Liver (tissue), 9 donors: ENCODE results near the gene CCDC51. TPM values are rescaled to one million over a fixed set of nuclear protein-coding genes. Genes with fewer than 3 reads are reported as not detected.

ENCODE experiments used
- DNase-seq: peaks from one replicate; pipeline ENCODE4 v3.0.0-alpha.2; 2017; ENCODE audit warnings: low spot score
- H3K27ac ChIP-seq, 2 donors: one replicate each; pipeline ENCODE4 v1.7.0; 2013; ENCODE audit warnings: inconsistent platforms in 2 of 2, low read length in 2 of 2, control low read depth in 1 of 2, low read depth in 1 of 2, mild to moderate bottlenecking in 1 of 2
- H3K27me3 ChIP-seq, 4 donors: one replicate each; pipeline versions ENCODE4 v1.6.1 to v1.7.0; 2013; ENCODE audit warnings: low read length in 3 of 4, inconsistent platforms in 1 of 4, mild to moderate bottlenecking in 1 of 4, moderate library complexity in 1 of 4; ENCODE audit not compliant: control insufficient read depth in 4 of 4, insufficient read depth in 4 of 4
- H3K36me3 ChIP-seq, 4 donors: one replicate each; pipeline versions ENCODE4 v1.6.1 to v1.7.0; 2013; ENCODE audit warnings: low read length in 3 of 4, mild to moderate bottlenecking in 3 of 4, low read depth in 1 of 4, moderate library complexity in 1 of 4; ENCODE audit not compliant: control insufficient read depth in 4 of 4, insufficient read depth in 3 of 4
- H3K4me1 ChIP-seq, 4 donors: one replicate each; pipeline versions ENCODE4 v1.6.1 to v1.7.0; 2013; ENCODE audit warnings: low read length in 3 of 4, mild to moderate bottlenecking in 3 of 4, moderate library complexity in 1 of 4; ENCODE audit not compliant: control insufficient read depth in 4 of 4, insufficient read depth in 4 of 4
- H3K4me3 ChIP-seq, 3 donors: one replicate each; pipeline versions ENCODE4 v1.6.1 to v1.7.0; 2013; ENCODE audit warnings: low read length in 3 of 3, control low read depth in 1 of 3, low read depth in 1 of 3, mild to moderate bottlenecking in 1 of 3
- H3K9ac ChIP-seq, 2 donors: one replicate each; pipeline ENCODE4 v1.7.0; 2013; ENCODE audit warnings: low read length in 2 of 2, mild to moderate bottlenecking in 2 of 2, moderate library complexity in 2 of 2, control low read depth in 1 of 2, low read depth in 1 of 2
- H3K9me3 ChIP-seq, 4 donors: one replicate each; pipeline versions ENCODE4 v1.6.1 to v1.7.0; 2013; ENCODE audit warnings: low read length in 3 of 4; ENCODE audit not compliant: control insufficient read depth in 4 of 4
- ATF3 ChIP-seq: IDR thresholded peaks from 2 replicates; pipeline ENCODE4 v1.6.1; 2016; ENCODE audit warnings: antibody characterized with exemption
- CTCF ChIP-seq: fragments of 150-350 bp; IDR thresholded peaks from 2 replicates; pipeline ENCODE4 v1.5.1; 2017; ENCODE audit warnings: improper control_type of control experiment, low read depth, low read length; ENCODE audit not compliant: missing input control
- EGR1 ChIP-seq, 2 donors: IDR thresholded peaks; 2 replicates each; pipeline ENCODE4 v1.6.1; 2016 to 2018; ENCODE audit warnings: antibody characterized with exemption in 2 of 2, low read depth in 2 of 2
- FOXA1 ChIP-seq: IDR thresholded peaks from 2 replicates; pipeline ENCODE4 v1.6.1; 2016; ENCODE audit warnings: antibody characterized with exemption
- FOXA2 ChIP-seq: IDR thresholded peaks from 2 replicates; pipeline ENCODE4 v1.6.1; 2016; ENCODE audit warnings: antibody characterized with exemption
- GABPA ChIP-seq, 2 donors: IDR thresholded peaks in 1 of 2; conservative IDR thresholded peaks in 1 of 2; 2 replicates each; pipeline ENCODE4 v1.6.1; 2016; ENCODE audit warnings: antibody characterized with exemption in 2 of 2, mild to moderate bottlenecking in 1 of 2, moderate library complexity in 1 of 2
- HNF4A ChIP-seq, 2 donors: conservative IDR thresholded peaks; 2 replicates each; pipeline ENCODE4 v1.6.1; 2016; ENCODE audit warnings: antibody characterized with exemption in 2 of 2, mild to moderate bottlenecking in 2 of 2
- HNF4G ChIP-seq: IDR thresholded peaks from 2 replicates; pipeline ENCODE4 v1.6.1; 2016; ENCODE audit warnings: antibody characterized with exemption
- JUND ChIP-seq, 2 donors: IDR thresholded peaks; 2 replicates each; pipeline ENCODE4 v1.6.1; 2016; ENCODE audit warnings: antibody characterized with exemption in 2 of 2
- NR2F2 ChIP-seq: IDR thresholded peaks from 2 replicates; pipeline ENCODE4 v1.6.1; 2016; ENCODE audit warnings: antibody characterized with exemption
- RAD21 ChIP-seq, 2 donors: IDR thresholded peaks; 2 replicates each; pipeline ENCODE4 v1.6.1; 2016; ENCODE audit warnings: antibody characterized with exemption in 2 of 2, mild to moderate bottlenecking in 2 of 2
- REST ChIP-seq: IDR thresholded peaks from 2 replicates; pipeline ENCODE4 v1.6.1; 2016; ENCODE audit warnings: antibody characterized with exemption, mild to moderate bottlenecking
- RXRA ChIP-seq, 2 donors: IDR thresholded peaks; 2 replicates each; pipeline ENCODE4 v1.6.1; 2017 to 2018; ENCODE audit warnings: antibody characterized with exemption in 2 of 2, mild to moderate bottlenecking in 1 of 2
- SP1 ChIP-seq: IDR thresholded peaks from 2 replicates; pipeline ENCODE4 v1.6.1; 2018; ENCODE audit warnings: antibody characterized with exemption, mild to moderate bottlenecking
- TAF1 ChIP-seq: conservative IDR thresholded peaks from 2 replicates; pipeline ENCODE4 v1.6.1; 2016; ENCODE audit warnings: antibody characterized with exemption, mild to moderate bottlenecking
- YY1 ChIP-seq: IDR thresholded peaks from 2 replicates; pipeline ENCODE4 v1.6.1; 2016; ENCODE audit warnings: antibody characterized with exemption, mild to moderate bottlenecking
- ZBTB33 ChIP-seq: IDR thresholded peaks from 2 replicates; pipeline ENCODE4 v1.6.1; 2016; ENCODE audit warnings: antibody characterized with exemption
- WGBS: extraction: QIAGEN DNeasy Blood & Tissue Kit; methylation state at CpG from one replicate; pipeline ENCODE4 v1.1.7; 2013; 5-methylcytosine and 5-hydroxymethylcytosine counted together
- polyA plus RNA-seq, 2 donors: library from polyadenylated mRNA; stranded (reverse) in 1 of 2; unstranded in 1 of 2; fragments of 200-250 nt in 1 of 2; fragments of >200 nt in 1 of 2; fragmentation: Nextera tagmentation in 1 of 2; extraction: Ambion mirVana in 1 of 2; gene quantifications; one replicate each; pipeline versions ENCODE4 v1.2.1 to v1.2.3, GENCODE V29; 2013 to 2015
- total RNA-seq, 2 donors: library from RNA; depleted of rRNA; stranded (reverse); fragments of >200 nt; gene quantifications; one replicate each; pipeline ENCODE4 v1.2.3, GENCODE V29; 2014
- TF ChIP-seq, protein P1 (sequence below): IDR thresholded peaks from 2 replicates; pipeline ENCODE4 v1.6.1; 2016; ENCODE audit warnings: antibody characterized with exemption
- donor health status: healthy.
- donor health status: healthy.
- donor health status: healthy.
- donor health status: healthy.
- donor health status: healthy.

The CCDC51 gene
- total and polyA plus RNA-seq, 4 donors, result 7.9 to 13.7 (median 11.0) TPM

DNA sequence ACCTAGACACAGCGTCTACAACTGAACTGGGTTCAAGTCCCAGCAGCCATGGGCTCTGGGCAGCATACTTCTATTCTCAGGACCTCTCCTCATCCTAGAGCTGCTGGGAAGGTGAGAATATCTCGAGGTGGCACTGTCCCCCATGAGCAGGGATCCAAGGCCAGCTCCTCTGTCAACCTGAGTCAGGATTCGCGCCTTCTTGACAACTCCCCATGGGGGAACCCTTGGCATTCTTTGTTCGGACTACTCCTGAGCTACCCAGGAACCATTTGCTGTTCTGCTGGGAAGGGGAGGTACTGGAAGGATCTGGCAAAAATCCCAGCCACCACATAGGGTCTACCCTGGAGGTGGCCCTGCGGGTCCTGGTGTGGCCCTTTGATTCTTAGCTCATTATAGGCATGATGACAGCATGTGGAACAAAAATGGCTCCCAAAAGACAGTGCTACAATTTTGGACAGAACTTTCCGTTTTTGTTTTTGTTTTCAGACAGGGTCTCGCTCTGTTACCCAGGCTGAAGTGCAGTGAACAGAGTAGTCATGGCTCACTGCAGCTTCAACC lies 32.3 kb downstream of the CCDC51 start:
- no peak for TF ChIP-seq ATF3
- TF ChIP-seq RAD21 (IDR thresholded peaks at IDR 0.05), result no peak
- TF ChIP-seq YY1, result no peak
- TF ChIP-seq JUND (IDR thresholded peaks at IDR 0.05), result no peak
- TF ChIP-seq EGR1 (IDR thresholded peaks at IDR 0.05; ENCODE audit: low read depth in 2 of 2), result no peak
- no peak for TF ChIP-seq GABPA (IDR thresholded peaks at IDR 0.05 in 1 of 2, conservative IDR thresholded peaks at IDR 0.05 in 1 of 2)
- no peak for TF ChIP-seq FOXA1
- TF ChIP-seq NR2F2, result no peak
- no peak for TF ChIP-seq CTCF
- TF ChIP-seq REST, result no peak
- TF ChIP-seq TAF1, result no peak
- no peak for TF ChIP-seq FOXA2
- TF ChIP-seq SP1, result no peak
- no peak for TF ChIP-seq HNF4A (conservative IDR thresholded peaks at IDR 0.05)
- no peak for TF ChIP-seq RXRA (IDR thresholded peaks at IDR 0.05)
- no peak for TF ChIP-seq HNF4G
- TF ChIP-seq ZBTB33, result no peak
- TF ChIP-seq, protein P1, sequence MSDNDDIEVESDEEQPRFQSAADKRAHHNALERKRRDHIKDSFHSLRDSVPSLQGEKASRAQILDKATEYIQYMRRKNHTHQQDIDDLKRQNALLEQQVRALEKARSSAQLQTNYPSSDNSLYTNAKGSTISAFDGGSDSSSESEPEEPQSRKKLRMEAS, result no peak

More for the DNA sequence above, 32.3 kb downstream of the CCDC51 start:
- H3K27me3 ChIP-seq, result no peaks in the 10 kb centered on the region
- no peaks in the 10 kb centered on the region for H3K9me3 ChIP-seq
- no peak overlapping the region for H3K4me3 ChIP-seq
- no peak overlapping the region for H3K27ac ChIP-seq
- H3K4me1 ChIP-seq, result no peaks in the 10 kb centered on the region
- 87% methylated on average over 8 of the region's 8 CpGs for WGBS
- H3K36me3 ChIP-seq, result peaks cover 32 to 97% (median 48%) of the 10 kb centered on the region in 4 donors
- no peak for DNase-seq
- H3K9ac ChIP-seq, result no peak overlapping the region
